ENCODE data around the gene SNAI3.

DNA sequence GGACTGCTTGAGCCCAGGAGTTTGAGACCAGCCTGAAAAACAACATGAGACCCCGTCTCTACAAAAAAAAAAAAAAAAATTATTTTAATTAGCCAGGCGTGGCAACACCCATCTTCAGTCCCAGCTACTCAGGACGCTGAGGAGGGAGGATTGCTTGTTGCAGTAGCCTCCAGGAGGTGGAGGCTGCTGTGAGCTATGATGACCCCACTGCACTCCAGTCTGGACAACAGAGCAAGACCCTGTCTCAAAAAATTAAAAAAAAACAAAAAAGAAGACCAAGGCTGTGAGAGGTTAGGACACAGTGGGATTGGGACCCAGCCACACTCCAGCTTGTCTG is 1.3 kb upstream of the SNAI3 start:
- TF ChIP-seq CTCF (IDR thresholded peaks at IDR 0.05; ENCODE audit: low read depth, low read length, poor library complexity, severe bottlenecking), result no peak
- no peak for TF ChIP-seq EZH2phosphoT487 (IDR thresholded peaks at IDR 0.05; ENCODE audit: borderline replicate concordance, low read length)

All from DOHH2 (cell line).